HepG2 (cell line): ENCODE data around the gene ADGRL3. TPM values are rescaled to one million over a fixed set of nuclear protein-coding genes. Genes with fewer than 3 reads are reported as not detected.

Experiments used
- ATAC-seq: fragments of 200-7000 bp; cut with Tn5 transposase; 3 replicates; pipeline ENCODE4 v1.9.1; 2020; ENCODE audit warnings: mild to moderate bottlenecking, moderate library complexity
- BruUV-seq: library from RNA; stranded (reverse); fragments of 400-500 nt; replicated peaks from 2 replicates; lab custom pipeline; 2021; lab: Mats Ljungman, UMichigan
- CTCF ChIA-PET: fragments of 300-600 bp; formaldehyde crosslinking; extraction: SDS; loops from one replicate; lab custom pipeline; 2021; ENCODE audit warnings: low total read pairs, inconsistent platforms, low intra/inter-chr PET ratio; lab: Yijun Ruan, JAX
- POLR2A ChIA-PET: fragments of 350-600 bp; sonication (Branson Sonifier 250); formaldehyde crosslinking; loops from one replicate; lab custom pipeline; 2020; ENCODE audit warnings: antibody characterized with exemption, inconsistent platforms; lab: Yijun Ruan, JAX
- DNase-seq: peaks from one replicate; pipeline ENCODE4 v3.0.0-alpha.2; 2015; ENCODE audit warnings: low spot score
- FAIRE-seq: peaks from 3 replicates; lab custom pipeline; 2011; peaks lifted over from hg19 to GRCh38; lab: Jason Lieb, UNC
- H2AFZ ChIP-seq: one replicate; pipeline ENCODE4 v1.6.1; 2011; ENCODE audit warnings: low read length, inconsistent platforms
- H3K27ac ChIP-seq: fragments of 300-600 bp; 3 replicates; pipeline ENCODE4 v1.8.0; 2011; ENCODE audit warnings: mixed run types, mild to moderate bottlenecking, mixed read lengths, low read length, inconsistent platforms; ENCODE audit not compliant: insufficient read depth; ENCODE audit errors: extremely low read length
- H3K27me3 ChIP-seq, 2 experiments: fragments of 200-600 bp in 1 of 2; 2 replicates in 1 of 2; 3 replicates in 1 of 2; pipeline versions ENCODE4 v1.6.0 to v1.8.0; 2011; ENCODE audit warnings: low read length in 2 of 2, mild to moderate bottlenecking in 2 of 2, moderate library complexity in 2 of 2, inconsistent platforms in 1 of 2; ENCODE audit not compliant: insufficient read depth in 2 of 2, control insufficient read depth in 1 of 2
- H3K36me3 ChIP-seq, 2 experiments: fragments of 200-600 bp in 1 of 2; replicated peaks in 1 of 2; 2 replicates in 1 of 2; 3 replicates in 1 of 2; pipeline versions ENCODE4 v1.5.1 to v1.8.0; 2011; ENCODE audit warnings: low read length in 2 of 2, inconsistent platforms in 1 of 2; ENCODE audit not compliant: insufficient read depth in 2 of 2, control insufficient read depth in 1 of 2
- H3K4me1 ChIP-seq: 2 replicates; pipeline ENCODE4 v1.5.1; 2012; ENCODE audit warnings: low read length, inconsistent platforms; ENCODE audit not compliant: insufficient read depth
- H3K4me2 ChIP-seq: 2 replicates; pipeline ENCODE4 v1.6.0; 2011; ENCODE audit warnings: low read depth, low read length, inconsistent platforms
- H3K4me3 ChIP-seq, 3 experiments: fragments of 200-600 bp in 1 of 3; sonication (generic), shearing (Covaris generic) in 1 of 3; replicated peaks in 1 of 3; 2 replicates each; pipeline ENCODE4 v1.5.1; 2011 to 2016; ENCODE audit warnings: low read length in 3 of 3, inconsistent platforms in 2 of 3, low read depth in 2 of 3, mild to moderate bottlenecking in 2 of 3, control low read depth in 1 of 3, mixed read lengths in 1 of 3; ENCODE audit not compliant: insufficient read depth in 1 of 3
- H3K79me2 ChIP-seq: one replicate; pipeline ENCODE4 v1.6.1; 2011; ENCODE audit warnings: low read length, inconsistent platforms; ENCODE audit not compliant: insufficient read depth
- H3K9ac ChIP-seq: 2 replicates; pipeline ENCODE4 v1.6.0; 2011; ENCODE audit warnings: mild to moderate bottlenecking, low read depth, low read length, inconsistent platforms; ENCODE audit not compliant: insufficient read depth
- H3K9me3 ChIP-seq: 2 replicates; pipeline ENCODE4 v1.5.1; 2012; ENCODE audit warnings: mild to moderate bottlenecking, low read length
- H4K20me1 ChIP-seq: 2 replicates; pipeline ENCODE4 v1.6.0; 2011; ENCODE audit warnings: inconsistent platforms, mild to moderate bottlenecking, low read length, moderate library complexity; ENCODE audit not compliant: insufficient read depth
- ATAD3A ChIP-seq: sonication (generic); formaldehyde crosslinking; IDR thresholded peaks from 2 replicates; pipeline ENCODE4 v1.4.0; 2020; ENCODE audit warnings: missing genetic modification reagents
- BHLHE40 ChIP-seq: IDR thresholded peaks from 2 replicates; pipeline ENCODE4 v1.6.1; 2011; ENCODE audit warnings: low read length, improper control_type of control experiment
- BORCS8-MEF2B ChIP-seq: sonication (generic); formaldehyde crosslinking; IDR thresholded peaks from 2 replicates; pipeline ENCODE4 v1.8.0; 2022; ENCODE audit warnings: mild to moderate bottlenecking, missing genetic modification reagents
- DBP ChIP-seq: sonication (generic); formaldehyde crosslinking; IDR thresholded peaks from 2 replicates; pipeline ENCODE4 v1.4.0; 2020; ENCODE audit warnings: missing genetic modification reagents; ENCODE audit errors: not compliant biosample characterization
- GZF1 ChIP-seq: sonication (generic); formaldehyde crosslinking; IDR thresholded peaks from 2 replicates; pipeline ENCODE4 v1.5.1; 2020; ENCODE audit warnings: mild to moderate bottlenecking, missing genetic modification reagents
- HMGXB3 ChIP-seq: sonication (generic); formaldehyde crosslinking; IDR thresholded peaks from 2 replicates; pipeline ENCODE4 v1.4.0; 2020; ENCODE audit warnings: missing genetic modification reagents, borderline replicate concordance
- IKZF5 ChIP-seq: IDR thresholded peaks from 2 replicates; pipeline ENCODE4 v1.6.1; 2018; ENCODE audit warnings: missing genetic modification reagents, mild to moderate bottlenecking, missing compliant biosample characterization
- JUNB ChIP-seq: sonication (generic); formaldehyde crosslinking; IDR thresholded peaks from 2 replicates; pipeline ENCODE4 v1.8.0; 2022; ENCODE audit warnings: missing genetic modification reagents, mild to moderate bottlenecking, borderline replicate concordance
- MTA1 ChIP-seq: sonication (generic); formaldehyde crosslinking; IDR thresholded peaks from 2 replicates; pipeline ENCODE4 v1.4.0; 2020; ENCODE audit warnings: missing genetic modification reagents, mild to moderate bottlenecking, borderline replicate concordance
- PHF8 ChIP-seq: sonication (generic); formaldehyde crosslinking; IDR thresholded peaks from 2 replicates; pipeline ENCODE4 v1.5.0; 2020; ENCODE audit warnings: missing genetic modification reagents
- PRMT3 ChIP-seq: sonication (generic); formaldehyde crosslinking; IDR thresholded peaks from 2 replicates; pipeline ENCODE4 v1.8.1; 2022; ENCODE audit warnings: low read depth, mild to moderate bottlenecking, moderate library complexity, missing genetic modification reagents, borderline replicate concordance
- TGIF2 ChIP-seq: IDR thresholded peaks from 2 replicates; pipeline ENCODE4 v1.6.1; 2016; ENCODE audit warnings: control low read depth, missing compliant biosample characterization
- ZBTB43 ChIP-seq: sonication (generic); formaldehyde crosslinking; conservative IDR thresholded peaks from 2 replicates; pipeline ENCODE4 v1.4.0; 2020; ENCODE audit warnings: missing genetic modification reagents
- ZNF382 ChIP-seq: sonication (generic); formaldehyde crosslinking; IDR thresholded peaks from 2 replicates; pipeline ENCODE4 v1.5.0; 2020; ENCODE audit warnings: missing genetic modification reagents, mild to moderate bottlenecking, borderline replicate concordance
- in situ Hi-C: cut with HindIII; loops from 2 replicates; pipeline ENCODE4 v1.10.0; 2017; ENCODE audit warnings: low pct_unique_long_range_greater_than_20kb; ENCODE audit not compliant: extremely low pct_ligation_motif_present
- intact Hi-C: fragments of 100-400 bp; cut with micrococcal nuclease; formaldehyde crosslinking; loops from one replicate; pipeline ENCODE4 v1.10.0; 2022; ENCODE audit not compliant: unreplicated experiment
- polyA plus RNA-seq, 8 experiments: library from polyadenylated mRNA; depleted of rRNA in 3 of 8; stranded (reverse) in 7 of 8; unstranded in 1 of 8; fragments of >200 nt; fragmentation: Illumina TruSeq in 4 of 8; extraction: Trizol in 4 of 8; gene quantifications; 2 replicates each; pipeline versions ENCODE4 v1.2.1 to v1.2.3, GENCODE V29; 2011 to 2016; ENCODE audit warnings: low read depth in 4 of 8, missing spikeins in 1 of 8, mixed read lengths in 1 of 8; ENCODE audit not compliant: insufficient read depth in 1 of 8
- total RNA-seq, 5 experiments: library from RNA; depleted of rRNA; stranded (reverse); fragments of >200 nt; fragmentation: Illumina TruSeq; extraction: Trizol; gene quantifications; 2 replicates each; pipeline ENCODE4 v1.2.3, GENCODE V29; 2016; ENCODE audit warnings: low read depth in 1 of 5
- TF ChIP-seq, protein P1 (sequence below): sonication (generic); formaldehyde crosslinking; IDR thresholded peaks from 2 replicates; pipeline ENCODE4 v1.8.1; 2022; ENCODE audit warnings: mild to moderate bottlenecking, missing genetic modification reagents

Gene ADGRL3
- total and polyA plus RNA-seq, 2 of the 13 experiments (the other 11 are each of a cell fraction or from before 2014, with no cell fraction given), result 0.04 to 0.05 TPM

GRCh38 chr4:61478340-61478739, 278.2 kb downstream of the ADGRL3 start:
- no TSS peak for BruUV-seq
- no peak for FAIRE-seq
- POLR2A ChIA-PET, result no interaction called here
- TF ChIP-seq, protein P1, sequence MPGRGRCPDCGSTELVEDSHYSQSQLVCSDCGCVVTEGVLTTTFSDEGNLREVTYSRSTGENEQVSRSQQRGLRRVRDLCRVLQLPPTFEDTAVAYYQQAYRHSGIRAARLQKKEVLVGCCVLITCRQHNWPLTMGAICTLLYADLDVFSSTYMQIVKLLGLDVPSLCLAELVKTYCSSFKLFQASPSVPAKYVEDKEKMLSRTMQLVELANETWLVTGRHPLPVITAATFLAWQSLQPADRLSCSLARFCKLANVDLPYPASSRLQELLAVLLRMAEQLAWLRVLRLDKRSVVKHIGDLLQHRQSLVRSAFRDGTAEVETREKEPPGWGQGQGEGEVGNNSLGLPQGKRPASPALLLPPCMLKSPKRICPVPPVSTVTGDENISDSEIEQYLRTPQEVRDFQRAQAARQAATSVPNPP, result no peak
- no peak for TF ChIP-seq BORCS8-MEF2B (CRISPR knock-in tag)
- no peak for TF ChIP-seq ZNF382 (CRISPR knock-in tag)
- no peak for TF ChIP-seq TGIF2 (CRISPR knock-in tag)
- no peak for TF ChIP-seq PHF8 (CRISPR knock-in tag)
- TF ChIP-seq PRMT3 (CRISPR knock-in tag), result no peak
- no peak for TF ChIP-seq ZBTB43 (CRISPR knock-in tag)
- TF ChIP-seq DBP (CRISPR knock-in tag), result no peak
- no peak for TF ChIP-seq ATAD3A (CRISPR knock-in tag)
- TF ChIP-seq IKZF5, result no peak
- TF ChIP-seq BHLHE40, result no peak
- no peak for TF ChIP-seq GZF1 (CRISPR knock-in tag)
- TF ChIP-seq JUNB (CRISPR knock-in tag), result no peak
- TF ChIP-seq MTA1, result no peak
- TF ChIP-seq HMGXB3 (CRISPR knock-in tag), result no peak

More at GRCh38 chr4:61478340-61478739, 278.2 kb downstream of the ADGRL3 start:
- no peak overlapping the region for H3K4me2 ChIP-seq
- in situ Hi-C loops (no loop called here), intact Hi-C loops (no loop called here)
- H3K27ac ChIP-seq, result no peak overlapping the region
- CTCF ChIA-PET, result no interaction called here
- H4K20me1 ChIP-seq, result no peaks in the 10 kb centered on the region
- H3K9me3 ChIP-seq, result no peaks in the 10 kb centered on the region
- no peak for DNase-seq
- no peaks in the 10 kb centered on the region for H3K27me3 ChIP-seq
- no peaks in the 10 kb centered on the region for H3K4me1 ChIP-seq
- ATAC-seq, result no peak
- no peaks in the 10 kb centered on the region for H3K36me3 ChIP-seq
- H3K9ac ChIP-seq, result no peak overlapping the region
- H2AFZ ChIP-seq, result no peak overlapping the region
- H3K79me2 ChIP-seq, result no peaks in the 10 kb centered on the region
- no peak overlapping the region for H3K4me3 ChIP-seq
